GM19043 (cell line): ENCODE data around the gene IMPG1.
A peak's percentile ranks its signal among the peaks of the same experiment; 100 is the strongest.
"Not testable (repeated sequence)": the region's sequence is repeated elsewhere in the genome, so short reads cannot be mapped to it uniquely, and the experiment has no call there.

Experiments used
- ATAC-seq: cut with Tn5 transposase; IDR thresholded peaks from one replicate; pipeline ENCODE4 v1.9.1; 2021; ENCODE audit warnings: low read depth; ENCODE audit not compliant: unreplicated experiment

The IMPG1 gene

DNA sequence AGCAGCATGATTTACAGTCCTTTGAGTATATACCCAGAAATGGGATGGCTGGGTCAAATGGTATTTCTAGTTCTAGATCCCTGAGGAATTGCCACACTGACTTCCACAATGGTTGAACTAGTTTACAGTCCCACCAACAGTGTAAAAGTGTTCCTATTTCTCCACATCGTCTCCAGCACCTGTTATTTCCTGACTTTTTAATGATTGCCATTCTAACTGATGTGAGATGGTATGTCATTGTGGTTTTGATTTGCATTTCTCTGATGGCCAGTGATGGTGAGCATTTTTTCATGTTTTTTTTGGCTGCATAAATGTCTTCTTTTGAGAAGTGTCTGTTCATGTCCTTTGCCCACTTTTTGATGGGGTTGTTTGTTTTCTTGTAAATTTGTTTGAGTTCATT is 172.2 kb downstream of the IMPG1 start:
- not testable (repeated sequence) for ATAC-seq

DNA sequence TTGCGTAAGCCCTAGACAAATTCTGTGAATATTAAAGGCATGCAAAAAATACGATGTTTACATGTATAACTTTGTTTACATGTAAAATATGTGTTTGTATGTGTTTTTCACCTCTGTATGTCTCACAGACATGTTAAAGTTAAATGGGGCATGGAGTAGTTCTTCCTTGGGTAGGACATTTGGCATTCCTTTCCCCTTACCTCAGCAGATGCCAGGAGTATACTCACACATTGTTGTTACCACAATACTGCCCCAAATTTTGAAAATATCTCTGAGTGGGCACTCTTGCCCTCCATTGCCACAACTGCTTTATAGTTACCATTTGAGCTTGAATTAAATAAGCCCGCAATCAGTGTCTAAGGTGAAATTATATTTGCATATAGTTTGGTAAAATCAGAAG is 175.9 kb downstream of the IMPG1 start:
- ATAC-seq: no peak

DNA sequence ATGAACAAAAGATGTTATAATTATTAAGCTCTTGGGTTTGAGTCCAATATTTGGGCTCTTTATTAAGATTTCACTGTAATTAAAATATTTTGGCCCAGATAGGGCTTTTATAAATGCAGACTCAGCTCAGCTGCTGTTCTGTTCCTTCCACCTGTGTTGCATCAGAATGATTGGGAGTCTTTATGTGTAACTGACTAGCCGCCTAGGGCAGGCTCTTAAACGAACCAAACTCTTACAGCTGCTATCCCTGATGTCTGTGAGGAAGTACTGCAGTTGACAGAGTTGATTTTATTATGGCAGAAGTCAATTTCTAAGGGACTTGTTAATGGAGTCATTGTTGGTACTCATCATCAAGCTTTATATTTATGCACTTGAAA is 178.7 kb downstream of the IMPG1 start:
- ATAC-seq: no peak

DNA sequence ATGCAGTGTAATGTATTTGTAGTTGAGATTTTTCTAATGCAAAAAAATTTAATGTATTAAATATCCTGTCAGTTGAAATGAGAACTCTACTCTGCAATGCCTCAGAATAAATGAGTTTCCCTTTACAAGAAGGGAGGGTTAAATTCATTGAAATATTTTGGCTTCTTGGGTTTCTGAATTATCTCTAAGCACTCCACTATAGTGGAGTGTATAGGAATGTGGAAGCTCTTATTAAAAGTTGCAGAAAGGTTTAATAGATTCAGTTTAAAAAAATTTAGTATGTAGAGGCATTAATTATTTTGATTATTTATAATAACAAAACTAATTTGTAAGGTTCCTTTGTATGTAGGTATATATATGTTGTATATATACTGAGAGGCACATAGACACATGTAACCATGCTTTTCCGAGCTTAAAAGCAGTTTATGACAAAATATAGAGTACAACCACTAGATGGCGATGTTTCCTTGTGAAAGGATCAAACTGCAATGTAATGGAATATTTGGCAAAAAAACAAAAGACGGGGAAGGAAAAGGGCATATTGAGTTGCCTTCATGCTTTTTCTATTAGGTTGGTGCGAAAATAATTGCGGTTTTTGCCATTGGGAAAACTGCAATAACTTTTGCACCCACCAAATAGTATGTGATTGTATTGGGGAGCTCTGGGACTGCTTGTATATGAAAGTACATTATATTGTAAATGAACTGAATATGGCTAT is 179.2 kb downstream of the IMPG1 start:
- ATAC-seq: peak; percentile 79

DNA sequence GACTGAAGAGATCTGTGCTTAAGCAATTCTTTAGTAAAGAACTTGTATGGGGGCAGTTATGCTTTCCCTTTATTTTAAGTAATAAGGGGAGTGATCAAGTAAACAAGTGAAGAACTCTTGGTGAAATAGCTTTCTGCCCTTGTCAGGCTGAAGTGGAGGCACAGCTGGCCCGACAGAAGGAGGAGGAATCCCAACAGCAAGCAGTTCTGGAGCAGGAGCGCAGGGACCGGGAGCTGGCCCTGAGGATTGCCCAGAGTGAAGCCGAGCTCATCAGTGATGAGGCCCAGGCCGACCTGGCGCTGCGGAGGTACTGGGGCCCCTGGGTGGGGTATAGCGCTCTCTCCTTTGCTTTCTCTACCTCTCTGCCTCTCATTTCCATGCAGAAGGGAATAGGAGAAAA is 180.1 kb downstream of the IMPG1 start:
- ATAC-seq: no peak

DNA sequence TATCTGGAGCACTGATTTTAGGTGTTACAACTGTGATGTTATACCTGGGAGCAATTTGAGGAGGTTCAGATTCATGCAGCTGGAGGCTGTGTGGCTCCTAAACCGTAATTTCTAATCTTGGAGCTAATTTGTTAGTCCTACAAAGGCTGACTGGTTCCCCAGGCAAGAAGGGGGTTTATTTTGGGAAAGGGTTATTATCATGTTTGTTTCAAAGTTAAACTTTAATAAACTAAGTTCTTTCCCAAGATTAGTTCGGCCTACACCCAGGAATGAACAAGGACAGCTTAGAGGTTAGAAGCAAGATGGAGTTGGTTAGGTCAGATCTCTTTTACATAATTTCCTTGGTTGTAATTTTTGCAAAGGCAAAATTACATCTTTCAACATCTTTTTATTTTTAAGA is 187.6 kb downstream of the IMPG1 start:
- no peak for ATAC-seq

DNA sequence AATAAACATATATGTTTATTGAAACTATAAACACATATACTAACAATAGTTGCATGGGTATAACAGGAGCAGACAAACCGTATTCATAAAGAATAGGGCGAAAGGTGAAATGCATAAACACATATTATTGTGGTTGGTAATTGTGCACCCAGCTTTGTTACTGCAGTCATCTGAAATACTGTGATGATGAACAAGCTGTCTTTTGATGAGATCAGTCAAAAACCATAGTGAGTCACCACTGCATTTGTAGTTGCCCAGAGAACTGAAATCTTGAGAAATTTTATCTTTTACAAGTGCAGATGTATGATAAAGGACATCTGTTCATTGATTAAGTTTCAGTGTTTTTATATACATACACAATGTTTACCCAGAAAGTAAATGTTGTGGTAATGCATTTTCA is 189.7 kb downstream of the IMPG1 start:
- ATAC-seq: no peak

DNA sequence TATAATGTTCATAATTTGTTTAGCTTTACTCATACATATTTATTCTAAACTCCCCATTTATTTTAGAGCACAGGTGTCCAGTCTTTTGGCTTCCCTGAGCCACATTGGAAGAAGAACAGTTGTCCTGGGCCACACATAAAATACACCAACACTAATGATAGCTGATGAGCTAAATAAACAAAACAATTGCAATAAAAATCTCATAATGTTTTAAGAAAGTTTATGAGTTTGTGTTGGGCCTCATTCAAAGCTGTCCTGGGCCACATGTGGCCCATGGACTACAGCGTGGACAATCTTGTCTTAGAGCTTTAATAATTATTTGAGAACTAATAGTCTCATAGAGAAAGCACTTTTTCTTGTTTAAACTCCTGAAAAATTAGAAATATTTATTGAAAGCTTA is 192.2 kb downstream of the IMPG1 start:
- ATAC-seq: no peak

DNA sequence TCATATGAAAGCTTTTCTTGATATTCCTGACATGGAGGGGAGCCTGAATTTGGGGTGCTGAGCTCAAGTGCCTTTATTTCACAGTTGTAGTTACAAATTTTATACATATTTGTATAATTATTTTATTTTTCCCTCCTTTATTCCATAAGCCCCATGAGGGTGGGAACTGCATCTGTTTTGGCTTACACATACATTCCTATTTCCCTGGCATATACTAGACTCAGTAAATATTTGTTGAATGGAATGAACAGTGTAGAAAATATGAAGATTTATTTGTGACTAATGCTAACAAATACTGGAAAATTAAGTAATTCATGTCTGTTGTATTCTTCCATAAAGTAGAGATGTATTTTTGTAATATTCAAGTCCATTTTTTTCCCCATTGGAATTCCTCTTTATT is 196.3 kb downstream of the IMPG1 start:
- no peak for ATAC-seq

DNA sequence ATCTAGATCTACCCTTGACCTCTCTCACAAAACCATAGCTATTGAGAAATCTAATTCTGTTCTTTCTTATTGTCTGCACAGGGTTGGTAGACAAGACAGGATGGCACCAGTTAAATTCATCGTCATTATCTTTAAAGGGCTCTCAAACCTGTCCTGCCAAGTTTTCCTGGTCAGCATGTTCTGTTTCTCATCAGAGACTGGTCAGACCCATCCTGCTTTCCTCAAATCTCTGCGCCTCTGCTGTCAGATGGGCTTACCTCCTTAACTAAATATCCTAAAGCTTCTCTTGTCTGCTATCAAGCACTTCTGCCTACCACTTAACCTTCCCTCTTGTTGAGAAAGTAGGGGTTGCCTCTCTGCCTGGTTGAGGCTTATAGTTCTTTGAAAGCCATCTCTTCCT is 198.2 kb downstream of the IMPG1 start:
- no peak for ATAC-seq
